ENCODE results near the gene KCNC1.

DNA sequence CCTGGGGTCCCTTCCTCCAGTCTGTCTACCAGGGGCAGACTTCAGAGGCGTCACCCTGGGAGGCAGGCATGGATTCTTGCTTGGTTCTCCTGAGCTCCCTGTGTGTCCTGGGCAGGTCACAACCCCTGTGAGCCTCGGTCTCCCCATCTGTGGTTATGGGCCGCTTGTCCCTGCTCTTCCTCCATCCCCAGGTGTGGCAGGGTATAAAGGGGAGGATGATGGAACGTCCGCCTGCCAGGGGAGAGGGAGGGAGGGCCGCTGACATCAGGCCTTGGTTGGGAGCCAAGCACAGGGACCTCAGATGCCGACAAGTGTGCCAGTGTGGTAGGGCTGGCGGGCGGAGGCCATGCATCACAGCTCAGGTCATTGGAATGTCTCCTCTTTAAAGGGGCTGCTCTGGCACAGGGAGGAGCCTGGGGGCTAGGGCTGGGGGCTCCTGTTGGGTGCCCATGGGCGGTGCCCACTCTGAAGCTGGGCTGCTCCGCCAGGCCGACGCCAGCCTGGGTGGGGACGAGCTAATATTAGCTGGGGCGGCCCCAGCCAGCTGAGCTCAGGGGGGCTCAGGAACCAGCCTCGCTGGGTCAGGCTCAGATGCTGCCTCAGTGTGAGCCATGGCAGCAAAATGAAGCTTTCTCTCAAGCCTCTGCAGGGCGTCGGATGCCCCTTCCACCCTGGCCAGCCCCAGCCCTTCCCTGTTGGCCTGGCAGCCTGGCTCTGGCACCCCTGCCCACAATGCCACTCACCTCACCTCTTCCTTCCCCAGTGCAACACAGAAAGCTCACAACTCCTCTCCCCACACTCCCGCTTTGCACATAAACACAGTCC, 12.8 kb downstream of the KCNC1 start:
- no peak for TF ChIP-seq POLR2A (IDR thresholded peaks at IDR 0.05; ENCODE audit: low read depth, low read length)
- TF ChIP-seq TAF1 (IDR thresholded peaks at IDR 0.05; ENCODE audit: low read depth, low read length) = no peak
- no peak for TF ChIP-seq POLR2AphosphoS5 (IDR thresholded peaks at IDR 0.05; ENCODE audit: low read depth, low read length)
- TF ChIP-seq POU2F2 (IDR thresholded peaks at IDR 0.05; ENCODE audit: low read depth, low read length) = no peak
- TF ChIP-seq SPI1 (IDR thresholded peaks at IDR 0.05; ENCODE audit: low read depth, low read length) = no peak
- no peak for TF ChIP-seq PAX5 (IDR thresholded peaks at IDR 0.05; ENCODE audit: insufficient read depth, low read length, severe bottlenecking)
